Measurements from ENCODE around the gene L1CAM.

DNA sequence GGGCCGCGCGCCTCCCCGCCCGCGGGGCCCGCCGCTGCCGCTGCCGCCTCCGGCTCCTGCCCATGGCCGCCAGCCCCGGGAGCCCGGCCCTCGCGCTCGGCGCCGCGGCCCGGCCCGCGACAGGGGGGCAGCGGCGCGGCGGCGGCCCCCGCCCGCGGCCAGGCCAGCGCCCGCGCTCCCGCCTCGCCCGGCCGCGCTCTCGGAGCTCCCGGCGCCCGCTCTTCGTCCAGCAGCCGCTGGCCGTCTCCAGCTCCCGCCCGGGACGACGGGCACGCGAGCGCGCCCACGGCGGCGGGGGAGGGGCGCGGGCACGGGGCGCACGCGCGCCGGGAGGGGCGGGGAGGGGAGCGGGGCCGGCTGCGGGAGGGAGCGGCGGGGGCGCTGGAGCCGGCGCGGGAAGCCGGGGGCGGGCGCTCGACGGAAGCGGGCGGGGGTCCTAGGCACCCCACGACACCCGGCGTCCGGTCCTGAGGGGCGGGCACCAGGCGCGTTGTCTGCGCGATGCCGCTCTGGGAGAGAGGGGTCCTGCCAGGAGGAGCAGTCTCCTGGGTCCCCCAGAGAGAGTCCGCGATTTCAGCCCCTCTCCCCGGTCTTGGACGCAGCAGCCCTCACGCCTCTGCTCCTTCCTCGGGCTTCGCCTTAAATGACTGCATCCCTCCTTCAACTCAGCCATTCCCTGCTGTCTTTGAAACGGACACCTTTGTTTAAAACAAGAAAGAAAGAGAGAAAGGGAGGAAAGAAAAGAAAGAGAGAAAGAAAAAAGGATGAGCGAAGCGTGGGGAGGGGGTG lies 55.1 kb downstream of the L1CAM start:
- TF ChIP-seq EGR1 (IDR thresholded peaks at IDR 0.05; ENCODE audit: borderline replicate concordance, low read depth, low read length), result no peak
- no peak for TF ChIP-seq JUN (IDR thresholded peaks at IDR 0.05; ENCODE audit: low read depth, low read length)
- TF ChIP-seq POLR2AphosphoS5 (IDR thresholded peaks at IDR 0.05; ENCODE audit: low read depth, low read length), result no peak
- TF ChIP-seq, protein P1, sequence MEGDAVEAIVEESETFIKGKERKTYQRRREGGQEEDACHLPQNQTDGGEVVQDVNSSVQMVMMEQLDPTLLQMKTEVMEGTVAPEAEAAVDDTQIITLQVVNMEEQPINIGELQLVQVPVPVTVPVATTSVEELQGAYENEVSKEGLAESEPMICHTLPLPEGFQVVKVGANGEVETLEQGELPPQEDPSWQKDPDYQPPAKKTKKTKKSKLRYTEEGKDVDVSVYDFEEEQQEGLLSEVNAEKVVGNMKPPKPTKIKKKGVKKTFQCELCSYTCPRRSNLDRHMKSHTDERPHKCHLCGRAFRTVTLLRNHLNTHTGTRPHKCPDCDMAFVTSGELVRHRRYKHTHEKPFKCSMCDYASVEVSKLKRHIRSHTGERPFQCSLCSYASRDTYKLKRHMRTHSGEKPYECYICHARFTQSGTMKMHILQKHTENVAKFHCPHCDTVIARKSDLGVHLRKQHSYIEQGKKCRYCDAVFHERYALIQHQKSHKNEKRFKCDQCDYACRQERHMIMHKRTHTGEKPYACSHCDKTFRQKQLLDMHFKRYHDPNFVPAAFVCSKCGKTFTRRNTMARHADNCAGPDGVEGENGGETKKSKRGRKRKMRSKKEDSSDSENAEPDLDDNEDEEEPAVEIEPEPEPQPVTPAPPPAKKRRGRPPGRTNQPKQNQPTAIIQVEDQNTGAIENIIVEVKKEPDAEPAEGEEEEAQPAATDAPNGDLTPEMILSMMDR (IDR thresholded peaks at IDR 0.05; ENCODE audit: control extremely low read depth in 1 of 3, insufficient read depth in 1 of 3, low read depth in 1 of 3, low read length in 3 of 3), result no peak
- TF ChIP-seq YY1 (IDR thresholded peaks at IDR 0.05; ENCODE audit: low read depth, low read length), result no peak
- no peak for TF ChIP-seq FOSL1 (IDR thresholded peaks at IDR 0.05; ENCODE audit: insufficient read depth, low read depth, low read length)
- TF ChIP-seq SP1 (IDR thresholded peaks at IDR 0.05; ENCODE audit: low read depth, low read length), result no peak
- no peak for TF ChIP-seq EZH2 (IDR thresholded peaks at IDR 0.05; ENCODE audit: low read depth, low read length, severe bottlenecking)
- TF ChIP-seq TCF12 (IDR thresholded peaks at IDR 0.05; ENCODE audit: low read depth, low read length), result no peak
- TF ChIP-seq TAF1 (IDR thresholded peaks at IDR 0.05; ENCODE audit: low read depth, low read length), result no peak
- no peak for TF ChIP-seq CEBPB (IDR thresholded peaks at IDR 0.05; ENCODE audit: low read depth, low read length)
- no peak for TF ChIP-seq CHD2 (IDR thresholded peaks at IDR 0.05; ENCODE audit: low read length)
